ENCODE data around the gene SNX5.
"Not testable (repeated sequence)": the region's sequence is repeated elsewhere in the genome, so short reads cannot be mapped to it uniquely, and the experiment has no call there.

Gene SNX5

GRCh38 chr20:17971300-17972013 lies 2.9 kb upstream of the SNX5 start:
- Mint-ChIP-seq H3K4me3 (peak overlapping the region; percentile 98), H3K9me3 (no peaks in the 10 kb centered on the region), H3K27ac (peak overlapping the region; percentile 57), H3K36me3 (ENCODE audit: low read depth) (peaks cover 51% of the 10 kb centered on the region), H3K4me1 (ENCODE audit: low read depth) (peaks cover 47% of the 10 kb centered on the region), H3K27me3 (ENCODE audit: low read depth) (no peaks in the 10 kb centered on the region)

GRCh38 chr20:17969884-17970409 lies 1.4 kb upstream of the SNX5 start:
- peaks cover 54% of the 10 kb centered on the region for H3K4me1 Mint-ChIP-seq (ENCODE audit: low read depth)
- peak overlapping the region; percentile 98 for H3K4me3 Mint-ChIP-seq
- H3K36me3 Mint-ChIP-seq (ENCODE audit: low read depth), result peaks cover 53% of the 10 kb centered on the region
- H3K27me3 Mint-ChIP-seq (ENCODE audit: low read depth), result no peaks in the 10 kb centered on the region
- peak overlapping the region; percentile 98 for H3K27ac Mint-ChIP-seq
- H3K9me3 Mint-ChIP-seq, result no peaks in the 10 kb centered on the region

GRCh38 chr20:17969278-17969883 lies 787 bp upstream of the SNX5 start:
- Mint-ChIP-seq H3K36me3 (ENCODE audit: low read depth) (peaks cover 54% of the 10 kb centered on the region), H3K9me3 (no peaks in the 10 kb centered on the region), H3K4me3 (peak overlapping the region; percentile 98), H3K27me3 (ENCODE audit: low read depth) (no peaks in the 10 kb centered on the region), H3K27ac (peak overlapping the region; percentile 98), H3K4me1 (ENCODE audit: low read depth) (peaks cover 57% of the 10 kb centered on the region)

GRCh38 chr20:17967521-17968365 lies 851 bp downstream of the SNX5 start:
- no peaks in the 10 kb centered on the region for H3K27me3 Mint-ChIP-seq (ENCODE audit: low read depth)
- peaks cover 58% of the 10 kb centered on the region for H3K4me1 Mint-ChIP-seq (ENCODE audit: low read depth)
- no peaks in the 10 kb centered on the region for H3K9me3 Mint-ChIP-seq
- H3K27ac Mint-ChIP-seq, result peak overlapping the region; percentile 90
- peak overlapping the region; percentile 93 for H3K4me3 Mint-ChIP-seq
- H3K36me3 Mint-ChIP-seq (ENCODE audit: low read depth), result peaks cover 63% of the 10 kb centered on the region

- H3K4me3 Mint-ChIP-seq, result peak overlapping the region; percentile 93
- peak overlapping the region; percentile 90 for H3K27ac Mint-ChIP-seq
- peaks cover 58% of the 10 kb centered on the region for H3K4me1 Mint-ChIP-seq (ENCODE audit: low read depth)
- no peaks in the 10 kb centered on the region for H3K9me3 Mint-ChIP-seq
- H3K36me3 Mint-ChIP-seq (ENCODE audit: low read depth), result peaks cover 56% of the 10 kb centered on the region
- H3K27me3 Mint-ChIP-seq (ENCODE audit: low read depth), result no peaks in the 10 kb centered on the region
These were observed 1.9 kb downstream of the SNX5 start for GRCh38 chr20:17966432-17967310.

GRCh38 chr20:17965042-17965697 lies 3.4 kb downstream of the SNX5 start:
- Mint-ChIP-seq H3K36me3 (ENCODE audit: low read depth) (peaks cover 53% of the 10 kb centered on the region), H3K27ac (peak overlapping the region; percentile 90), H3K9me3 (no peaks in the 10 kb centered on the region), H3K27me3 (ENCODE audit: low read depth) (no peaks in the 10 kb centered on the region), H3K4me3 (peak overlapping the region; percentile 93), H3K4me1 (ENCODE audit: low read depth) (peaks cover 61% of the 10 kb centered on the region)

GRCh38 chr20:17964632-17965031 lies 4.0 kb downstream of the SNX5 start:
- peaks cover 59% of the 10 kb centered on the region for H3K4me1 Mint-ChIP-seq (ENCODE audit: low read depth)
- H3K9me3 Mint-ChIP-seq, result no peaks in the 10 kb centered on the region
- H3K27ac Mint-ChIP-seq, result peak overlapping the region; percentile 90
- peaks cover 48% of the 10 kb centered on the region for H3K36me3 Mint-ChIP-seq (ENCODE audit: low read depth)
- no peaks in the 10 kb centered on the region for H3K27me3 Mint-ChIP-seq (ENCODE audit: low read depth)
- H3K4me3 Mint-ChIP-seq, result peak overlapping the region; percentile 93

- H3K4me3 Mint-ChIP-seq, result peak overlapping the region; percentile 93
- no peaks in the 10 kb centered on the region for H3K27me3 Mint-ChIP-seq (ENCODE audit: low read depth)
- H3K9me3 Mint-ChIP-seq, result no peaks in the 10 kb centered on the region
- H3K4me1 Mint-ChIP-seq (ENCODE audit: low read depth), result peaks cover 63% of the 10 kb centered on the region
- peaks cover 51% of the 10 kb centered on the region for H3K36me3 Mint-ChIP-seq (ENCODE audit: low read depth)
- H3K27ac Mint-ChIP-seq, result peak overlapping the region; percentile 94
These were observed 4.5 kb downstream of the SNX5 start for GRCh38 chr20:17964073-17964472.

- no peaks in the 10 kb centered on the region for H3K27me3 Mint-ChIP-seq (ENCODE audit: low read depth)
- H3K9me3 Mint-ChIP-seq, result no peaks in the 10 kb centered on the region
- peak overlapping the region; percentile 94 for H3K27ac Mint-ChIP-seq
- H3K4me3 Mint-ChIP-seq, result peak overlapping the region; percentile 93
- H3K4me1 Mint-ChIP-seq (ENCODE audit: low read depth), result peaks cover 69% of the 10 kb centered on the region
- peaks cover 51% of the 10 kb centered on the region for H3K36me3 Mint-ChIP-seq (ENCODE audit: low read depth)
These were observed 5.3 kb downstream of the SNX5 start for GRCh38 chr20:17963114-17963897.

- H3K9me3 Mint-ChIP-seq, result no peaks in the 10 kb centered on the region
- H3K27me3 Mint-ChIP-seq (ENCODE audit: low read depth), result no peaks in the 10 kb centered on the region
- H3K4me1 Mint-ChIP-seq (ENCODE audit: low read depth), result peaks cover 76% of the 10 kb centered on the region
- H3K36me3 Mint-ChIP-seq (ENCODE audit: low read depth), result peaks cover 43% of the 10 kb centered on the region
- peak overlapping the region; percentile 29 for H3K4me3 Mint-ChIP-seq
- peak overlapping the region; percentile 78 for H3K27ac Mint-ChIP-seq
These were observed 7.0 kb downstream of the SNX5 start for GRCh38 chr20:17961587-17961940.

GRCh38 chr20:17960927-17961586 lies 7.5 kb downstream of the SNX5 start:
- Mint-ChIP-seq H3K4me3 (peak overlapping the region; percentile 29), H3K36me3 (ENCODE audit: low read depth) (peaks cover 40% of the 10 kb centered on the region), H3K9me3 (no peaks in the 10 kb centered on the region), H3K4me1 (ENCODE audit: low read depth) (peaks cover 75% of the 10 kb centered on the region), H3K27ac (peak overlapping the region; percentile 78), H3K27me3 (ENCODE audit: low read depth) (no peaks in the 10 kb centered on the region)

GRCh38 chr20:17960400-17960885 lies 8.2 kb downstream of the SNX5 start:
- H3K4me3 Mint-ChIP-seq; H3K27me3 Mint-ChIP-seq (ENCODE audit: low read depth); H3K27ac Mint-ChIP-seq; H3K9me3 Mint-ChIP-seq: not testable (repeated sequence)
- Mint-ChIP-seq H3K36me3 (ENCODE audit: low read depth) (peaks cover 41% of the 10 kb centered on the region), H3K4me1 (ENCODE audit: low read depth) (peaks cover 74% of the 10 kb centered on the region)
